GM12891 (cell line): ENCODE results near the gene SPAAR.

Experiments used
- POLR2A ChIP-seq: IDR thresholded peaks from 2 replicates; pipeline ENCODE4 v1.6.1; 2011; ENCODE audit warnings: low read depth, low read length, control low read depth
- POLR2AphosphoS5 ChIP-seq: IDR thresholded peaks from 2 replicates; pipeline ENCODE4 v1.6.1; 2011; ENCODE audit warnings: low read depth, low read length, control low read depth

GRCh38 chr9:35938474-35939356 lies 29.4 kb downstream of the SPAAR start:
- TF ChIP-seq POLR2A (no peak), POLR2AphosphoS5 (no peak)
